AG04450 (cell line): Measurements from ENCODE around the gene CCDC134. TPM values are rescaled to one million over a fixed set of nuclear protein-coding genes. Genes with fewer than 3 reads are reported as not detected.

Experiments
- CTCF ChIA-PET: fragments of 300-600, 350-600 bp; formaldehyde crosslinking; extraction: SDS; loops from one replicate; lab custom pipeline; 2022; ENCODE audit warnings: antibody characterized with exemption, inconsistent platforms; lab: Charles Lee
- POLR2A ChIA-PET: fragments of 350-600 bp; formaldehyde crosslinking; extraction: SDS; loops from one replicate; lab custom pipeline; 2021; ENCODE audit warnings: antibody characterized with exemption, inconsistent platforms; lab: Yijun Ruan, JAX
- DNase-seq: peaks from one replicate; pipeline ENCODE4 v3.0.0-alpha.2; 2011; ENCODE audit warnings: low read depth, low spot score
- H3K27ac ChIP-seq: one replicate; pipeline ENCODE4 v1.5.1; 2012; ENCODE audit warnings: low read depth, low read length, control low read depth
- H3K27me3 ChIP-seq: one replicate; pipeline ENCODE4 v1.6.0; 2012; ENCODE audit warnings: low read length; ENCODE audit not compliant: control insufficient read depth, insufficient read depth
- H3K4me3 ChIP-seq: 2 replicates; pipeline ENCODE4 v1.5.1; 2011; ENCODE audit warnings: mild to moderate bottlenecking, low read depth, low read length, control low read depth
- H3K9me3 ChIP-seq: 2 replicates; pipeline ENCODE4 v1.5.1; 2012; ENCODE audit warnings: low read length; ENCODE audit not compliant: control insufficient read depth, insufficient read depth
- CTCF ChIP-seq: IDR thresholded peaks from 2 replicates; pipeline ENCODE4 v1.5.1; 2011; ENCODE audit warnings: low read depth, low read length, control low read depth, inconsistent platforms
- polyA plus RNA-seq: library from polyadenylated mRNA; depleted of rRNA; stranded (reverse); fragments of >200 nt; gene quantifications from 2 replicates; pipeline ENCODE4 v1.2.3, GENCODE V29; 2011

The CCDC134 gene
- polyA plus RNA-seq, 1 experiment = 2.6 TPM

DNA sequence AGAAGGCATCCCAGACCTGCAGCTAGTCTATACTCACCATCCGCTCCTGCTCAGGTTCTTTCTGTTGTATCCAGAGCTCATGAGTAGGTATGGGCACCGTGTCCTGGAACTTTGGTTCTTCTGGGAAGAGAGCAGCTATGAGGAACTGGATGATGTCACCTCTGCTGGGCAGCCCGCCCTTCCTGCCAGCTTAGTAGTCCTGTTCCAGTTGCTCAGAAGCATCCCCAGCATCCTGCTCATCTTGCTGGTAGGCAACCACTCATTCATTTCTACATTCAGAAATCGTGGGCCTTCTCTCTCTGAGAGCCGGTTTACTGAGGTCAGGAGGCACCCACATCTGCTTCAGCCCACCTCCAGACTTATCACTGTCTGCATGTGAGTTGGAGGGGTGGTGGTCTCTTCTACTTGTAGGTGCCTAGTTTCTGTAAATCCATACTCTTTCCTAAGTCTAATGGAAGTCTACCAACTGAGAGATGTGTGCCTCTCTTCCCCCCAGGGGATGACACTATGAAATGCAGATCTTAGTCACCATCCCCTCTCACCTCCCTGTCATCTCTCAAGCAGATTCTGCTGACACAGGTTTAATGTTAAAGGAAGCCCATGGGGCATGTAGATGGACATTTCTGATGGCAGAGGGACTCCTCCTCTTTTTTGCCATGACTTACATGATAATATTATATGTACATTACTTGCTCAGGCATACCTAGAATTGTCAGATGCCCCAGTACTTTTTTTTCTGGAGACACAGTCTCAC lies 29.6 kb upstream of the CCDC134 start:
- Histone ChIP-seq H3K27ac (no peak overlapping the region), H3K9me3 (no peaks in the 10 kb centered on the region), H3K4me3 (no peak overlapping the region), H3K27me3 (peaks cover 13% of the 10 kb centered on the region)
- POLR2A ChIA-PET = no interaction called here
- DNase-seq = no peak
- CTCF ChIA-PET = interaction anchor here (0.6 to 1.0 kb wide), 2 partner anchors 10 to 24 kb away, joined by 3 to 4 read pairs; no protein-coding TSS in a partner anchor
- no peak for TF ChIP-seq CTCF

GRCh38 chr22:41772198-41772597 lies 28.3 kb upstream of the CCDC134 start:
- Histone ChIP-seq H3K4me3 (no peak overlapping the region), H3K27ac (no peak overlapping the region), H3K9me3 (no peaks in the 10 kb centered on the region), H3K27me3 (peaks cover 13% of the 10 kb centered on the region)
- no peak for DNase-seq
- POLR2A ChIA-PET = no interaction called here
- no peak for TF ChIP-seq CTCF
- CTCF ChIA-PET = interaction anchor here (2.5 kb wide), 1 partner anchor 26 kb away, joined by 9 read pairs; no protein-coding TSS in a partner anchor

GRCh38 chr22:41772645-41773044 lies 27.8 kb upstream of the CCDC134 start:
- H3K9me3 ChIP-seq = no peaks in the 10 kb centered on the region
- CTCF ChIA-PET = interaction anchor here (2.5 kb wide), 1 partner anchor 26 kb away, joined by 9 read pairs; no protein-coding TSS in a partner anchor
- peaks cover 13% of the 10 kb centered on the region for H3K27me3 ChIP-seq
- H3K27ac ChIP-seq = no peak overlapping the region
- H3K4me3 ChIP-seq = no peak overlapping the region
- POLR2A ChIA-PET = no interaction called here
- no peak for DNase-seq
- no peak for TF ChIP-seq CTCF

GRCh38 chr22:41775338-41775737 lies 25.1 kb upstream of the CCDC134 start:
- POLR2A ChIA-PET = no interaction called here
- no peak overlapping the region for H3K4me3 ChIP-seq
- no peak for DNase-seq

More at GRCh38 chr22:41775338-41775737, 25.1 kb upstream of the CCDC134 start:
- H3K27ac ChIP-seq = no peak overlapping the region
- TF ChIP-seq CTCF = no peak
- CTCF ChIA-PET = interaction anchor here (2.5 kb wide), 1 partner anchor 78 kb away, joined by 8 read pairs; no protein-coding TSS in a partner anchor
- H3K27me3 ChIP-seq = peaks cover 13% of the 10 kb centered on the region
- no peaks in the 10 kb centered on the region for H3K9me3 ChIP-seq
